ENCODE results near the gene TRIP13.

DNA sequence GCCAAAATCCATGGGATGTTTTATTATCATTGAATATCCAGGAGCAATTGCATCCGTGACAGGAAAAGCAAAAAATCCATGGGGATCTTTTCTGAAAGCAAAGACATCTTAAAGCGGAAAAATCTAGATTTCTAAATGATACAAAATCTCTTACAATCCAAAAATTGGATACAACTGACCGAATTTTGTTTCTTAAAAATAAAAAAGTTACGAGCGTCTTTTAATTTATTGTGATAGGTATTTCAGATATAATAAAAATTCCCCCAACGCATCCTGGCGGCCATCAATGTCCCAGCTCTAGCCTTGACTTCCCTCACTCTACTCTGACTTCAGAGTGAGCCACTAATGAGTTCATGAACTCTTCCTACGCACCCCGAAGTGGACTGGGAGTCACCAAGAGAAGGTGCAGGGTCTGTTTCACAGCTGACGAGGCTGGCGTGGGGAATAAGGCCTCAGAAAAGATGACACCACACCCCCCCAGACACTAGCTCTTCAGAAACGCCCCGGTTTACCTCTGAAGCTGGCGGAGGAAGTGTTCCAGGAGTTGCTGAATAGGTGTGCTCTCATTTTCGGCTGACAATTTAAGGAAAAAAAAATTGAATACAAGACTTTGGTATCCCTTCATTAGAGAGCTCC is 3.5 kb upstream of the TRIP13 start:
- no peak for TF ChIP-seq EZH2phosphoT487 (IDR thresholded peaks at IDR 0.05; ENCODE audit: borderline replicate concordance, low read length)
- TF ChIP-seq, protein P1, sequence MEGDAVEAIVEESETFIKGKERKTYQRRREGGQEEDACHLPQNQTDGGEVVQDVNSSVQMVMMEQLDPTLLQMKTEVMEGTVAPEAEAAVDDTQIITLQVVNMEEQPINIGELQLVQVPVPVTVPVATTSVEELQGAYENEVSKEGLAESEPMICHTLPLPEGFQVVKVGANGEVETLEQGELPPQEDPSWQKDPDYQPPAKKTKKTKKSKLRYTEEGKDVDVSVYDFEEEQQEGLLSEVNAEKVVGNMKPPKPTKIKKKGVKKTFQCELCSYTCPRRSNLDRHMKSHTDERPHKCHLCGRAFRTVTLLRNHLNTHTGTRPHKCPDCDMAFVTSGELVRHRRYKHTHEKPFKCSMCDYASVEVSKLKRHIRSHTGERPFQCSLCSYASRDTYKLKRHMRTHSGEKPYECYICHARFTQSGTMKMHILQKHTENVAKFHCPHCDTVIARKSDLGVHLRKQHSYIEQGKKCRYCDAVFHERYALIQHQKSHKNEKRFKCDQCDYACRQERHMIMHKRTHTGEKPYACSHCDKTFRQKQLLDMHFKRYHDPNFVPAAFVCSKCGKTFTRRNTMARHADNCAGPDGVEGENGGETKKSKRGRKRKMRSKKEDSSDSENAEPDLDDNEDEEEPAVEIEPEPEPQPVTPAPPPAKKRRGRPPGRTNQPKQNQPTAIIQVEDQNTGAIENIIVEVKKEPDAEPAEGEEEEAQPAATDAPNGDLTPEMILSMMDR (IDR thresholded peaks at IDR 0.05; ENCODE audit: low read depth, low read length, poor library complexity, severe bottlenecking): no peak
